ENCODE measurements around the gene ZNF20.

The ZNF20 gene

DNA sequence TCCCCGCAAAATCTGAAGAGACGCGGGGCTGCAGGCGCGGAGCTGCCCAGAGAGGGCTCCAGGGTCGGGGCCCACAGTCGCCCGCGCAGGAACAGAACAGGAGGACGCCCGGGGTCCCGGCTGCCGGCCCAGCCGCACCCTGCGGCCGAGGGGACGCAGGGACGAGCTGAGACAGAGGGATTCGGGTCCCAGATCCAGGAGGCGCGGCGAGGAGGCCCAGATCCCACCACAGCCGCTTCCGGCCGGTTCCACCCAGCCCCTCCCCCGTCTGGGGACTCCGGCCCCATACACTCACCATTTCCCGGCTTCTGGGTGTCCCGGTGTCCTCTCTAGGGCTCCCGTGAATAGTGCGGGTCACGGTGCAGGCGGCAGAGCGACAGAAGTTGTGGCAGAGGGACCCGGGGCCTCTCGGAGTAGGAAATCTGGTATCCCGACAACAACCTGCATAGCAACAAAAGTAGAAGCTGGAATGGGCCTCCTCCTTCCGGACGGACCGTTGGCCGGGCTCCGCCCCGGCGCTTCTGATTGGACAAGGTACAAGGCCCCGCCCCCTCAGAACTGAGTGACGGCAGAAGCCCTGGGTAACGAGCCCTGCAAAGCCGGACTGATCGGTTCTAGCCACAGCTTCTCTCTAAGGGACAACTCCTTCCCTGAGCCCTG is at the start of gene ZNF20:
Gene ZNF20, minus strand, starts transcription at position 466 of the 660 bp plus-strand sequence. Its CDS starts 168 bp downstream, at position 298.
- peak; percentile 89 for DNase-seq

DNA sequence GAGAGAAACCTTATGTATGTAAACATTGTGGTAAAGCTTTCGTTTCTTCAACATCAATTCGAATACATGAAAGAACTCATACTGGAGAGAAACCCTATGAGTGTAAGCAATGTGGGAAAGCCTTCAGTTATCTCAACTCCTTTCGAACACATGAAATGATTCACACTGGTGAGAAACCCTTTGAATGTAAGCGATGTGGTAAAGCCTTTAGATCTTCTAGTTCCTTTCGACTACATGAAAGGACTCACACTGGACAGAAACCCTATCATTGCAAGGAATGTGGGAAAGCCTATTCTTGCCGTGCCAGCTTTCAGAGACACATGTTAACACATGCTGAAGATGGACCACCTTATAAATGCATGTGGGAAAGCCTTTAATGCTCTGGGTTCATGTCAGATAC is 47.5 kb upstream of the ZNF20 start:
- DNase-seq, result no peak

DNA sequence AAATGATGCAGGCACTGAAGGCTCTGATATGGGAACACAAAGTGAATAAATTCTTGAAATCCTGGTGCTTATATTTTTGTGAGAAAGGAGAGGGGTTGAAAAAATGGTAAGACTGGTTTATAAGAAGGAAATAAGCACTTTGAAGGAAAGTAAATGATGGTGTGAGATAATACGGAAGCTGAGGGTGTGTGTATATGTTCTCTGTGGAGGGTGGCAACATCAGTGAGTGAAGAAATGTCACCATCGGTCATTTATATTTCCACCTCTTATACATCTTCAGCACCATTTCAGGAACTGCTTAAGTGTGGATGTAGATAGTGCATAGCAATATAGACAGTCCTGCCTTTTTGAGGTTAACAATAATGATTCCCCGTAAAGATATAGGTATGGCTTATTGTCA is 40.2 kb upstream of the ZNF20 start:
- no peak for DNase-seq

DNA sequence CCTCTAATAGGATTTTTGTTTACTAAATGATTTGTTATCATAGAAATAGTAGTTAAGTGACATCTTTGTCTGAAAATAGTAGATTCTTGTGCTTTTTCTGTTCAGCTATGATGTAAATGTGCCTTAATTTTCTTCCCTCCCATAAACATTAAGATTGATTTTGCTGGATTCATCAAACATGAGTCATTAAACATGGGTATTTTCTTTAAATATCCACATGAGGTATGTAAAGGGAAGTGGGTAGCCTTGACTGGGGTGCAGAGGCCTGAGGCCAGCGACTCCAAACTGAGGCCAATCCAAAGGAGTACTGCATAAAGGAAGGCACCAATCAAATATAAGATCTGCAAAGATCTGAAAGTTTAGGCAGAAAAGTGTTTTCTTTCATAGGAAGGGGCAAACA is 26.5 kb upstream of the ZNF20 start:
- no peak for DNase-seq

DNA sequence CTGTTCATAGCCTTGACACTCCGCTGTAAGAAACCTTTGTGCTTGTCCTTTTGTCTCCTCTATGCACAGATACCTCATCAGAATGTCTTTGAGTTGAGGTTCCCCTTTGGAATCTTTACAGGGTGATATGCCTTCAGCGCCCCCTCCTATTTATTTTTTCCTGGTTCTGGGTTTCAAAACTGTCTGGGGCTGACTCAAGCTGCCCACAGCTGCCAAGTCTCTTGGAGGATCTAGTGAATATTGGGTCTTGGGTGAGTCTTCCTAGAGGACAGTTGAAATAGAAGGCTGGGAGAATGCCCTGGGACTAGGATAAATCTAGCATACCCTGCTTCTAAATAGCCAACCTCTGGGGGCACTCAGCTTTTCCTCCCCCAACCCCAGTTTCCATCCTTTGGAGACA is 23.7 kb upstream of the ZNF20 start:
- no peak for DNase-seq

DNA sequence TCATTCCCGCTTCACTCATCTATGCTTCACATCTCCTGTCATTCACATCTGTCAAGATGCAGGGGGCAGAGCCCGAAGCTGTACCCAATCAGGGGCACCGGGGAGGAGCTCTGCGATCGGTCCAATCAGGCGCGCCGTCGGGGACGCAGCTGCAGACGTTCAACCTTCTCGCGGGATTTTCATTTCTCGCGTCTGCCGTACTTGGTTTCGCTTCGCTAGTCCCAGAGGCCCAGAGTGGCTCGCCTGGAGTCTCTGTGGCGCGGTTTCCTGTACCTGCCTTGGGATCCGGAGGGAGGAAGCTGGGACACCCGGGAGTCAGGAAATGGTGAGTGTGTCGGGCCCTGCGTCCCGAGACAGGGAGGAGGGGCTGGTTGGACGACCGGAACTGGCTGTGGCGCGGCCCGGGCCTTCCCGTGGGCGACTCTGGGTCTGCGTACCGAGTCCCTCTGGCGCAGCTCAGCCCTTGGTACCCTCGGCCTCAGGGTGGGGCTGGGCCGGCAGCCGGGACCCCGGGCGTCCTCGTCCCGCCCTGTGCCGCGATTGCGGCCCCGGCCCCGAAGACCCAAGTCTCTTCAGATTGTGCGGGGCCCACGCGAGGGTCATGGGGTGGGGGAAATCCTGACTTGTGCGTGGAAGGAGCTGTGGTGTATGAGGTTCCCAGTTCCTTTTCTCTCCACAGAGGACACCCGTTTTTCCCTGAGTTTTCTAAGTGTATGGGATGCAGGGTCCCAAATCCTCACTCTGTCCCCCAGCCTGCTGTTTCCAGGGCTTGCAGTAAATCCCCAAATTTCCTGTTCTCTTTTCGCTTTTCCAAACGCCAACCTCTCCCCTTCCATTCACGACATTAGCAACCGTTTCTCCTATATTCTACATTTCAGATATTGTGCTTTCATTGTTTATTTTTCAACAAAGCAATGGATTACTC is 23.0 kb upstream of the ZNF20 start, which contains the start of gene ZNF136:
Gene ZNF136, plus strand, starts transcription at position 215 of the 925 bp plus-strand sequence. Its CDS starts 108 bp downstream, at position 323.
- DNase-seq, result peak; percentile 90

DNA sequence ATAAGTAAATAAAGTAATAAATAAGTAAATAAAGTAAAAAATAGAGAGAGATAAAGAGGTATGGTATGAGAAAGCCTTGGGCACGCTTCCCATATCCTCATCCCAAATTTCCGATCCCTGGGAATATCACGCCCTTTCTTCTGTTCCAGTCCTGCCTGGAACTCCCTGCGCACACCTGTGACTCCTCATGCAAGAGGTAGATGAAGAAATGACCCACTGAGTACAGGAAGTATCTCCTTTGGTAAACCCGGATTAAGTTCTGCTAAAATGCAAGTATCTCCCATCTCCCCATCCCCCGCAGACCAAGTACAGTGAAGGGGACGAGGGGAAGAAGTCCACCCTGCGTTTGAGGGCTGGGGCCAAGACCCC is 22.3 kb upstream of the ZNF20 start:
- no peak for DNase-seq

DNA sequence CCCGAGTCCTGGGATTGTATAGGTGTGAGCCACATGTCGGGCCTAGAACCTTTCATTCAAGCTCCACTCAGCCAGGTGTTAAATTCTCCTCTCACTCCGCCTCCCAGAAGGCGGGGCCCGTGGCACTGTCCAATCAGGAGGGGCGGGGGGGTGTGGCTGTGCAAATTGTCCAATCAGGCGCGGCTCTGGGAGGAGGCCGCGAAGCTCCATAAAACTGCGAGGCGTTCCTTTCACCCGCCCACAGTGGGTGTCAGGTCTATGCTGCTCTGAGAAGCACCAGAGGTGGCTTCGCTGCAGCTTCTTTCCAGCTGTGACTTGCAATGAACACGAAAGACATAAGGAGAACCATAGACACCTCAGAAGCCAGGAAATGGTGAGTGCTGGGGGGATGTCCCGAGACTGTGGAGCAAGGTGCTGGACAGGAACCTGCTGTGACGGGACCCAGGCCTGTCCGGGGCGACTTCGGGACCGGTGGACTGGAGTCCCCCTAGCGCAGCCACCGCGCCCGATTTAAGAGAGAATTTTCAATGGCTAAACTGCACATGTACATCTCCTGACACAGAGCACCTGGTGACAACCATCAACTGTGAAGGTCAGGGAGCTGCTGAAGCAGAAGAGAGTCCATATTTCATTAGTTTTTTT is 19.7 kb upstream of the ZNF20 start:
- DNase-seq, result no peak

DNA sequence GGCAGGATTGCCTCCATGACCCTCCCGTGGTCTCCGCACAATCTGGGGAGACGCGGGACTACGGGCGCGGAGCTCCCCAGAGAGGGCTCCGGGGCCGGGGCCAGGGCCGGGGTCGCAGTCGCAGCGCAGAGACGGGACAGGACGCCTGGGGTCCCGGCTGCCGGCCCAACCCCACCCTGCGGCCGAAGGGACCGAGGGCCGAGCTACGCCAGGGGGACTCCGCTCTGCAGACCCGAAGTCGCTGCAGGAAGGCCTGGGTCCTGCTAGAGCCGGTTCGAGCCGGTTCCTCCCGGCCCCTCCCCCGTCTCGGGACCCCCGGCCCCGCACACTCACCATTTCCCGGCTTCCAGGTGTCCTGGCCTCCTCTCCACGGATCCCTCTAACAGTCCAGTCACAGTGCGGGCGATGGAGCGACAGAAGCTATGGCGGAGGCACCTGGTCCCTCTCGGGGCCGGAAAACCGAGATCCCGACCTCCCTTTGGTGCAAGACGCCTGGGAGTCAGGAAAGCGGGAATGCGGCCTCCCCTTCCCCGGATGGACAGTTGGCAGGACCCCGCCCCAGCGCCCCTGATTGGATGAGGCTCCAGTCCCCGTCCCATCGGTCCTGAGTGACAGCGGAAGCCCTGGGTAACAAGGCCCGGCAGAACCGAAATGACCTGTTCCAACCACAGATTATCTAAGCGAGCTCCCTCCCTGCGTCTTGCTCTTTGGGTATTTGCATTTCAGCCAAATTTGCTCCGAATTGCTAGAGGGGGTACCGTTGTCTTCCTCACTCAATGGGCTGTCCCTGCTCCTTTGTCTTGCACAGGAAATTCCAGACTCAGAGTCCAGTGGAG is 16.3 kb upstream of the ZNF20 start, which contains the start of gene ZNF625:
Gene ZNF625, minus strand, starts transcription at position 512 of the 836 bp plus-strand sequence. Its CDS starts 176 bp downstream, at position 336.
- DNase-seq, result peak; percentile 22

DNA sequence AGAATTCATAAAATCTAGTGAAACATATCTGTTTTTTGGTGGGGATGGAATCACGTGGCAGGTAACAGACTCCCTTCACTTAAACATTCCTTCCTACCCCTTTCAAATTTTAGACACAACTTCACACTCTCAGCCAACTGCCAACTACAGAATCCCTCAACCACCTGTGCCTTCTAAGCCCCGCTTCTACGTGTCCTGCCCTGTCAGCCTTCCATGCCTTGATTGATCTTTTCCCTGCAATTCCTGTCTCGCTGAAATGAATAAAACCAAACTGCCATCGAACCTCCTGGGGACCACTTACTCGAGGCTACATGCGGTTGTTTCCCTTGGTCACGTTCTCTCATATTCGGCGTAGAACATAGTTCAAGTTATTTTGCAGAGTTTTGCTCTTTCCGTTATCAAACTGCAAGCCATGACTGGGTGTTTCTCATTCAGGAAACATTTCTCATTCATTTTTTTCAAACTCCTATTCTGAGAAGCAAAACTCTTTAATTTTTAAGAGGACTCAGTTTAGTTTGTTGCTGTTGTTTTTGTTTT is 15.2 kb upstream of the ZNF20 start:
- no peak for DNase-seq

DNA sequence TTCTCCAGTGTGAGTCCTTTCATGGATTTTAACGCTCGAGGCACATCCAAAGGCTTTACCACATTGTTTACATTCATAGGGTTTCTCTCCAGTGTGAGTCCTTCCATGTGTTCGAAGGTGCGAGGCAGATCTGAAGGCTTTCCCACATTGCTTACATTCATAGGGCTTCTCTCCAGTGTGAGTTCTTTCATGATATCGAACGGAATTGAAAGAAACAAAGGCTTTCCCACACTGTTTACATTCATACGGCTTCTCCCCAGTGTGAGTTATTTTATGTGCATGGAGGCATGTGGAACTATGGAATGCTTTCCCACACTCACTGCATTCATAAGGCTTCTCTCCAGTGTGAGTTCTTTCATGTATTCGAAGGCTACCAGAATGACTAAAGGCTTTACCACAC is 5.2 kb upstream of the ZNF20 start:
- no peak for DNase-seq

DNA sequence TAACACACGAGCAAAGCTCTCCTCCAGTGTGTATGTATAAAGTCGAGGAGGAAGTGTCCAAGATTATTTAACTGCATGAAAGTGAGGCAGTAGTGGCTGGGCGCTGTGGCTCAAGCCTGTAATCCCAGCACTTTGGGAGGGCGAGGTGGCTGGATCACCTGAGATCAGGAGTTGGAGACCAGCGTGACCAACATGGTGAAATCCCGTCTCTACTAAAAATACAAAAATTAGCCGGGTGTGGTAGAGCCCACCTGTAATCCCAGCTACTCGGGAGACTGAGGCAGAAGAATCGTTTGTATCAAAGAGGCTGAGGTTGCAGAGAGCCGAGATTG is 1.2 kb upstream of the ZNF20 start:
- no peak for DNase-seq

DNA sequence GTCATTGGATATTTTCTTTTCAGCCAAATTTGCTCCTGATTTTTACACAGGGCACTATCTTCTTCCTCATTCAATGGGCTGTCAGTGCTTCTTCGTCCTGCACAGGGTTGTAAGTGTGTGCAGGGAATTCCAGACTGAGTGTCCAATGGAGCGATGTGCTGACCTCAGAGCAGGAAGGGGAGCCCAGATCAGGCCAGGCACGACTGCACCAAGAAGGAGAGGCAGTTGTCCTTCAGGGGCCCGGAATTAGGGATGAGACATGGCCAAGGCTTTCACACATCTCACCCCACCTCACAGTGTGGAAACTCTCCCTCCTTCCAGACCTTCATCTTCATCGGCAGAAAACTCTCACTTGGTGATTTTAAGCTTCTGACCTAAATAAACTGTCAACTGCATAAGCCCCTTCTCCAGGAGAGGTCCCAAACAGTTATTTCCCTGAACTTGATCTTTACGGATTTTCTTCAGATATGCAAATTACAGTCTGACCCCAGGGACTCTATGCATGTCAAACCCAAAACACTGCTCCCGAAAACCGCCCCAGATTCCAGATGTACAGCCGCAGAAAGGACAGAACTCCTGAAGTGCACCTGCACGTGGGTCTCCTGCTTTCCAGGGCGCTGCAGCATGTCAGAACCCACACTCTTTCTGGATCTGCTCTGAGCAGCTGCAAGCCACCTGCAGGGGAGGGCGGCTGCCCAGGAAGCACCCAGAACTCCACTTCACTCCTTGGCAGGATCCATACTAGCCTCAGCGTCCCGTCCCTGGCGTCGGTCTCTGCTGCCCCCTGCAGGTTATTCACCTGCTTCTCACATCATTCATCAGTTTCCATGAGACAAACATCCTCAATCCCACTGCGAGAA is 625 bp upstream of the ZNF20 start:
- DNase-seq, result peak; percentile 85

DNA sequence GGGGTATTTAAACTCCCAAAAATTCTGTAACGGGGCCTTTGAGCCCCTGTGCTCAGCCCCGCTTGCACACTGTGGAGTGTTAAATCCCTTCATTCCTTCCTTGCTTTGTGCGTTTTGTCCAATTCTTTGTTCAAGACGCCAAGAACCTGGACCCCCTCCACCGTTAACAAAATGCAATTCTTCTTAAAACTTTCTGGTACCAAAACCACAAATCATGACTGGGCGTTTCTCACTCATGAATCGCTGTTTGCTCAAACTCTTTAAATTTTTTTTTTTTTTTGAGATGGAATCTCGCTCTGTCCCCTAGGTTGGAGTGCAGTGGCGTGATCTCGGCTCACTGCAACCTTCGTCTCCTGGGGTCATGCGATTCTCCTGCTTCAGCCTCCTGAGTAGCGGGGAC is 881 bp downstream of the ZNF20 start:
- no peak for DNase-seq

DNA sequence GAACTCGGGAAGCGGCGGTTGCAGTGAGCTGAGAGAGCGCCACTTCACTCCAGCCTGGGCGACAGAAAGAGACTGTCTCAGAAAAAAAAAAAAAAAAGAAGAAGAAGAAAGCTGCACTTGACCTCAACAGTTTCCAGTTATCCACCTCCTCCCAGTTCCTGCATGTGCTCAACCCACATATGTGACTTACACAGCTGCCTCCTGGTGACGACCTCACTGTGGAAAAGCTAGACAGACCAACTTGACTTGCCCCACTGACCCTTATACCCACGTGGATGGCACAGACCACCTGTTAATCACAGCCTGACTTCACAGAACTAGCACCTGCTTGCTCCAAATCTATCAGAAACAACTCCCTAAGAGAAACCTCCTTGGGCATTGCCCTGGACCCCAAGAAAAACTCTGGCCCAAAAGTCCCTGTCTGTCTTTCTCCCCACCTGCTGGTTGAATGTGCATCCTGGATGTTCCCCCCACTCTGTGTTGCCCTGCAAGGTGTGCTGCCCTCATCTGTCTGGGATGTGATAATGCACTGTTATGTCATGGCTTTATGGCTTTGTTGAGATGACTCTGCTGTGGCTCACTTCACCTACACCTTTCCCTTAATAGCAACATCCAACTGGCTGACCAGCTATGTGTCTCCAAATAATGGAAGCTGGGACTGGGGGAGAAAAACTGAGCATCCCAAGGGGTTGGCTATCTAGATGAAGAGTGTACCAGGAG is 2.8 kb downstream of the ZNF20 start:
- DNase-seq, result peak; percentile 5

DNA sequence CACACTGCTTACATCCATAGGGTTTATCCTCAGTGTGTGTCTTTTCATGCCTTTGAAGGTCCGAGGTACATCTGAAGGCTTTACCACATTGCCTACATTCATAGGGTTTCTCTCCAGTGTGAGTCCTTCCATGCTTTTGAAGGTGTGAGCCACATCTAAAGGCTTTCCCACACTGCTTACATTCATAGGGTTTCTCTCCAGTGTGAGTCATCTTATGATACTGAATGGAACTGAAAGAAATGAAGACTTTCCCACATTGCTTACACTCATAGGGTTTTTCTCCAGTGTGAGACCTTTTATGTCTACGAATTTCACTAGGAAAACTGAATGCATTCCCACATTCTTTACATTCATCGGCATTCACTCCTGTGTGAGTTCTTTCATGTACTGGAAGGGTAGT is 7.1 kb downstream of the ZNF20 start:
- no peak for DNase-seq

DNA sequence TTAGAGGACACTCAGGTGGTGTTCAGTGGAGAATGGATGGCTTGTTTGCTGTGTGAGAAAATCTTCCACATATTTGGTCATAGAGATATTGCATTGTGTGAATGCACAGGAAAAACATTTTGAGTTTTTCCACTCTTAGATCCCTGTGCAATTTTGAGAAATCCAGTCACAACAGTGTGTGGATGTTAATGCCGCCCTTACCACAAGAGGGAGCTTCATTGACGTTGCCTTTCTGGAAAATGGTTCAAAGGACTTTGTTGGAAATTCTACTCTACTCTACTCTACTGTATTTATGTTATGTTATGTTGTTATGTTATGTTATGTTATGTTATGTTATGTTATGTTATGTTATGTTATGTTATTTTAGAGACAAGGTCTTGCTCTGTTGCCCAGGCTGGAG is 13.4 kb downstream of the ZNF20 start:
- DNase-seq, result no peak

DNA sequence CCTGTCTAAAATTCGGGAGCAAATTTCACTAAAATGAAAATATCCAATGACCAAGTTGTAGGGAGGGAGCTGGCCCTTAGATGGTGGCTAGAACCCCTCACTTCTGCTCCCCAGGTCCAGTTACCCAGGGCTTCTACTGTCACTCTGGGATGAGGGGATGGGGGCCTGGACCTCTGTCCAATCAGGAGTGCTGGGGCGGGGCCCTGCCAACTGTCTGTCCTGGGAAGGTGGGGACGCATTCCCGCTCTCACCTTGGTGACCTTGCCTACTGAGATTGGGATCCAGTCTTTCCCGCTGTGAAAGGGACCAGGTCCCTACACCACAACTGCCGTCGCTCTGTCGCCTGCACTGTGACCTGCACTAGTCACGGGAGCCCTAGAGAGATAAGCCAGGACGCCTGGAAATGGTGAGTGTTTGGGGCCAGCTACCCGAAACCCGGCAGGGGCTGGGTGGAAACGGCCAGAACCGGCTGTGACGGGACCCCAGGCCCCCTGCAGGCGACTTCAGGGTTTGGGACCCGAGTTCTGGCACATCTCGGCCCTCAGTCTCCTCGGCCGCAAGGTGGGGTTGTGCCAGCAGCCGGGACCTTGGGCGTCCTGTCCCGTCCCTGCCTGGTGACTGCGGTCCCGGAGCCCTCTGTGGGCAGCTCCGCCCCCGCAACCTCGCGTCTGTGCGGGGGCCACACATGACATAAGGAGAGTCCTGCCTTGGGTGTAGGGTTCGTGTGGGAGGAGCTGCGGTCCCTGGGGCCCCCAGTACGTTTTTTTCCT is 22.8 kb downstream of the ZNF20 start:
- no peak for DNase-seq

DNA sequence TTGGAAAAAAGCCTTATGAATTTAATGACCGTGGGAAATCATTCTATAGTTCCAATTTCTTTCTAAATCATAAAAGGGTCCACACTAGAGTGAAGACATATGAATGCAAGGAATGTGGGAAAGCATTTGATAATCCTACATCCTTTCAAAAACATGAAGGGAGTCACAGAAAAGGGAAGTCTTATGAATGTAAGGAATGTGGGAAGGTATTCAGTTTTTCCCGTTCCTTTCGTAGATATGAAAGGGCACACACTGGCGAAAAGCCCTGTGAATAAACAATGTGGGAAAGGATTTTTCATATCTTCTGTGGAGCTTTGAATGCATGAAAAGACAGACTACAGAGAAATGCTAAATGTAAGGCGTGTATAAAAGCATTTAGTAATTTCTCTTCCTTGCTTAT is 27.0 kb downstream of the ZNF20 start:
- DNase-seq, result no peak

DNA sequence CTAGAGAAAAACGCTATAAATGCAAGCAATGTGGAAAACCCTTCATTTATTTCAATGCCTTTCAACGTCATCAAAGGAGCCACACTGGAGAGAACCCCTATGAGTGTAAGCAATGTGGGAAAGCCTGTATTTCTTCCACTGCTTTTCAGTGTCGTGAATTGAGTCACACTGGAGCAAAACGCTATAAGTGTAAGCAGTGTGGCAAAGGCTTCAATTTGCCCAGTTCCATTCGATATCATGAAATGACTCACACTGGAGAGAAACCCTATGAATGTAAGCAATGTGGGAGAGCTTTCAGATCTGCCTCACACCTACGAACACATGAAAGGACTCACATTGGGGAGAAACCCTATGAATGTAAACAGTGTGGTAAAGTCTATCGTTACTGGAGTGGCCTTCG is 27.4 kb downstream of the ZNF20 start:
- no peak for DNase-seq
